HepG2 (cell line): ENCODE measurements around the gene PRM2. TPM values are rescaled to one million over a fixed set of nuclear protein-coding genes. Genes with fewer than 3 reads are reported as not detected.

Experiments used
- AHR ChIP-seq: IDR thresholded peaks from 2 replicates; pipeline ENCODE4 v1.6.1; 2018; ENCODE audit warnings: missing genetic modification reagents, missing compliant biosample characterization
- CENPX ChIP-seq: sonication (generic); formaldehyde crosslinking; IDR thresholded peaks from 2 replicates; pipeline ENCODE4 v1.9.0; 2021; ENCODE audit warnings: mild to moderate bottlenecking, missing genetic modification reagents, moderate library complexity
- ESRRA ChIP-seq: sonication (generic); formaldehyde crosslinking; IDR thresholded peaks from 2 replicates; pipeline ENCODE4 v1.5.1; 2020; ENCODE audit warnings: mild to moderate bottlenecking, low read depth, missing genetic modification reagents
- GPN1 ChIP-seq: sonication (generic); formaldehyde crosslinking; IDR thresholded peaks from 2 replicates; pipeline ENCODE4 v1.5.1; 2020; ENCODE audit warnings: missing genetic modification reagents, borderline replicate concordance
- HDAC1 ChIP-seq: sonication (generic); formaldehyde crosslinking; IDR thresholded peaks from 2 replicates; pipeline ENCODE4 v1.5.1; 2020; ENCODE audit warnings: mild to moderate bottlenecking, missing genetic modification reagents
- HNRNPL ChIP-seq: fragments of 200-400 bp; formaldehyde crosslinking; IDR thresholded peaks from 2 replicates; pipeline ENCODE4 v1.6.1; 2017; ENCODE audit warnings: mild to moderate bottlenecking, low read depth, low read length
- MED1 ChIP-seq: sonication (generic); formaldehyde crosslinking; IDR thresholded peaks from 2 replicates; pipeline ENCODE4 v1.4.0; 2020; ENCODE audit warnings: missing genetic modification reagents
- NFRKB ChIP-seq: fragments of 450-650 bp; IDR thresholded peaks from 2 replicates; pipeline ENCODE4 v1.6.1; 2017
- NR1H2 ChIP-seq: sonication (generic); formaldehyde crosslinking; IDR thresholded peaks from 2 replicates; pipeline ENCODE4 v1.8.1; 2022; ENCODE audit warnings: low read depth, missing genetic modification reagents, borderline replicate concordance
- NR2F1 ChIP-seq, 2 experiments: fragments of 450-650 bp in 1 of 2; formaldehyde crosslinking in 1 of 2; IDR thresholded peaks; 2 replicates each; pipeline versions ENCODE4 v1.5.0 to v1.6.1; 2016 to 2020; ENCODE audit warnings: mild to moderate bottlenecking in 1 of 2, missing compliant biosample characterization in 1 of 2, missing genetic modification reagents in 1 of 2, moderate library complexity in 1 of 2
- PAF1 ChIP-seq: IDR thresholded peaks from 2 replicates; pipeline ENCODE4 v1.6.1; 2016; ENCODE audit warnings: missing genetic modification reagents, missing compliant biosample characterization
- PRMT3 ChIP-seq: sonication (generic); formaldehyde crosslinking; IDR thresholded peaks from 2 replicates; pipeline ENCODE4 v1.8.1; 2022; ENCODE audit warnings: low read depth, mild to moderate bottlenecking, moderate library complexity, missing genetic modification reagents, borderline replicate concordance
- PRPF4 ChIP-seq: fragments of 200-400 bp; formaldehyde crosslinking; IDR thresholded peaks from 2 replicates; pipeline ENCODE4 v1.6.1; 2016; ENCODE audit warnings: low read length, low read depth; ENCODE audit not compliant: poor library complexity, severe bottlenecking
- REPIN1 ChIP-seq: sonication (generic); formaldehyde crosslinking; IDR thresholded peaks from 2 replicates; pipeline ENCODE4 v1.8.0; 2022; ENCODE audit warnings: missing genetic modification reagents, low read depth, mild to moderate bottlenecking, borderline replicate concordance
- TBX3 ChIP-seq: fragments of 450-650 bp; IDR thresholded peaks from 2 replicates; pipeline ENCODE4 v1.6.1; 2017; ENCODE audit warnings: antibody characterized with exemption, mild to moderate bottlenecking, inconsistent platforms, borderline replicate concordance
- TCF7L2 ChIP-seq: IDR thresholded peaks from 2 replicates; pipeline ENCODE4 v1.6.1; 2011; ENCODE audit warnings: mild to moderate bottlenecking, low read depth, low read length, moderate library complexity
- ZNF143 ChIP-seq: sonication (generic); formaldehyde crosslinking; IDR thresholded peaks from 2 replicates; pipeline ENCODE4 v1.4.0; 2020; ENCODE audit warnings: missing genetic modification reagents
- ZNF235 ChIP-seq: sonication (generic); formaldehyde crosslinking; IDR thresholded peaks from 2 replicates; pipeline ENCODE4 v1.8.1; 2023; ENCODE audit warnings: mild to moderate bottlenecking, missing genetic modification reagents, borderline replicate concordance
- ZNF263 ChIP-seq: sonication (generic); formaldehyde crosslinking; IDR thresholded peaks from 2 replicates; pipeline ENCODE4 v1.4.0; 2020; ENCODE audit warnings: missing genetic modification reagents
- ZNF337 ChIP-seq: sonication (generic); formaldehyde crosslinking; IDR thresholded peaks from 2 replicates; pipeline ENCODE4 v1.5.1; 2020; ENCODE audit warnings: missing genetic modification reagents, low read depth, mild to moderate bottlenecking, borderline replicate concordance
- ZNF354B ChIP-seq: sonication (generic); formaldehyde crosslinking; IDR thresholded peaks from 2 replicates; pipeline ENCODE4 v1.8.0; 2022; ENCODE audit warnings: mild to moderate bottlenecking, missing genetic modification reagents
- ZNF432 ChIP-seq: sonication (generic); formaldehyde crosslinking; IDR thresholded peaks from 2 replicates; pipeline ENCODE4 v1.5.0; 2020; ENCODE audit warnings: missing genetic modification reagents, mild to moderate bottlenecking, borderline replicate concordance
- ZNF530 ChIP-seq: sonication (generic); formaldehyde crosslinking; IDR thresholded peaks from 2 replicates; pipeline ENCODE4 v1.5.0; 2020; ENCODE audit warnings: low read depth, mild to moderate bottlenecking, missing genetic modification reagents
- ZNF570 ChIP-seq: sonication (generic); formaldehyde crosslinking; IDR thresholded peaks from 2 replicates; pipeline ENCODE4 v1.4.0; 2020; ENCODE audit warnings: mild to moderate bottlenecking, missing genetic modification reagents, borderline replicate concordance
- ZNF619 ChIP-seq: sonication (generic); formaldehyde crosslinking; IDR thresholded peaks from 2 replicates; pipeline ENCODE4 v1.4.0; 2020; ENCODE audit warnings: mild to moderate bottlenecking, missing genetic modification reagents
- ZNF678 ChIP-seq: sonication (generic); formaldehyde crosslinking; IDR thresholded peaks from 2 replicates; pipeline ENCODE4 v1.4.0; 2020; ENCODE audit warnings: mild to moderate bottlenecking, missing genetic modification reagents
- polyA plus RNA-seq, 8 experiments: library from polyadenylated mRNA; depleted of rRNA in 3 of 8; stranded (reverse) in 7 of 8; unstranded in 1 of 8; fragments of >200 nt; fragmentation: Illumina TruSeq in 4 of 8; extraction: Trizol in 4 of 8; gene quantifications; 2 replicates each; pipeline versions ENCODE4 v1.2.1 to v1.2.3, GENCODE V29; 2011 to 2016; ENCODE audit warnings: low read depth in 4 of 8, missing spikeins in 1 of 8, mixed read lengths in 1 of 8; ENCODE audit not compliant: insufficient read depth in 1 of 8
- total RNA-seq, 5 experiments: library from RNA; depleted of rRNA; stranded (reverse); fragments of >200 nt; fragmentation: Illumina TruSeq; extraction: Trizol; gene quantifications; 2 replicates each; pipeline ENCODE4 v1.2.3, GENCODE V29; 2016; ENCODE audit warnings: low read depth in 1 of 5
- TF ChIP-seq, protein P1 (sequence below): sonication (generic); formaldehyde crosslinking; IDR thresholded peaks from 2 replicates; pipeline ENCODE4 v1.5.0; 2020; ENCODE audit warnings: mild to moderate bottlenecking, missing genetic modification reagents, borderline replicate concordance
- TF ChIP-seq, protein P2 (sequence below): IDR thresholded peaks from 2 replicates; pipeline ENCODE4 v1.6.1; 2018; ENCODE audit warnings: missing genetic modification reagents, mild to moderate bottlenecking, missing compliant biosample characterization

The PRM2 gene
- total and polyA plus RNA-seq, 2 of the 13 experiments (the other 11 are each of a cell fraction or from before 2014, with no cell fraction given) = 0.54 TPM; not detected in 1

DNA sequence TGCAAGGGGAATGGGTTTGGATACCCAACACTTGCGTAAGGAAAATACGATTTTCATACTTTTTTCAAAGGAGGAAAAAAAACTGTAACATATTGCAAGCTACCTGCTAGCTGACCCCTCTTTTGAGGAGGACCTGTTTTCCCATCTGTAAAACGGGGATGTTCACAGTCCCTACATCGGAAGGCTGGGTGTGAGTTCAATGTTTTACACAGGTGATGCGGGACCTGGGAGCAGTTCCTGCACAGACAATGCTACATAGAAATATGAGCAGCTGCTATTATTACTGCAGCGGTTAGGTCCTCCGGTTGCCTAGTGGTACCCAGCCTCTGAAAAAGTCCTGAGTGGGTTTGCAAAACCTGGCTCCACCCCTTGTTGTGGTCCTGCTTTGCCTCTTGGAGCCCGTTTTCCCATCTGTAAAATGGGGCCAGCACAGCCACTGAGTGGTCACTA lies 23.8 kb downstream of the PRM2 start (continued):
- TF ChIP-seq TBX3 (no peak), HNRNPL (no peak), ZNF432 (no peak), PRPF4 (no peak), NR2F1 (CRISPR knock-in tag; IDR thresholded peaks at IDR 0.05) (no peak), ZNF263 (CRISPR knock-in tag) (no peak), ZNF678 (no peak), ZNF570 (CRISPR knock-in tag) (no peak), PAF1 (CRISPR knock-in tag) (no peak), ESRRA (CRISPR knock-in tag) (no peak), ZNF530 (CRISPR knock-in tag) (no peak), HDAC1 (peak; percentile 34; the same call in 1 of the 2 replicates), REPIN1 (no peak), CENPX (CRISPR knock-in tag) (no peak), TCF7L2 (no peak), ZNF235 (CRISPR knock-in tag) (no peak), NR1H2 (CRISPR knock-in tag) (no peak), NFRKB (no peak), PRMT3 (CRISPR knock-in tag) (no peak), ZNF337 (CRISPR knock-in tag) (no peak), ZNF619 (CRISPR knock-in tag) (no peak), ZNF143 (CRISPR knock-in tag) (0 out of 2 replicates have a peak, but pooled peaks have one; percentile 8), AHR (no peak), ZNF354B (CRISPR knock-in tag) (0 out of 2 replicates have a peak, but pooled peaks have one; percentile 60), GPN1 (CRISPR knock-in tag) (no peak), MED1 (CRISPR knock-in tag) (no peak)
- TF ChIP-seq, protein P1, sequence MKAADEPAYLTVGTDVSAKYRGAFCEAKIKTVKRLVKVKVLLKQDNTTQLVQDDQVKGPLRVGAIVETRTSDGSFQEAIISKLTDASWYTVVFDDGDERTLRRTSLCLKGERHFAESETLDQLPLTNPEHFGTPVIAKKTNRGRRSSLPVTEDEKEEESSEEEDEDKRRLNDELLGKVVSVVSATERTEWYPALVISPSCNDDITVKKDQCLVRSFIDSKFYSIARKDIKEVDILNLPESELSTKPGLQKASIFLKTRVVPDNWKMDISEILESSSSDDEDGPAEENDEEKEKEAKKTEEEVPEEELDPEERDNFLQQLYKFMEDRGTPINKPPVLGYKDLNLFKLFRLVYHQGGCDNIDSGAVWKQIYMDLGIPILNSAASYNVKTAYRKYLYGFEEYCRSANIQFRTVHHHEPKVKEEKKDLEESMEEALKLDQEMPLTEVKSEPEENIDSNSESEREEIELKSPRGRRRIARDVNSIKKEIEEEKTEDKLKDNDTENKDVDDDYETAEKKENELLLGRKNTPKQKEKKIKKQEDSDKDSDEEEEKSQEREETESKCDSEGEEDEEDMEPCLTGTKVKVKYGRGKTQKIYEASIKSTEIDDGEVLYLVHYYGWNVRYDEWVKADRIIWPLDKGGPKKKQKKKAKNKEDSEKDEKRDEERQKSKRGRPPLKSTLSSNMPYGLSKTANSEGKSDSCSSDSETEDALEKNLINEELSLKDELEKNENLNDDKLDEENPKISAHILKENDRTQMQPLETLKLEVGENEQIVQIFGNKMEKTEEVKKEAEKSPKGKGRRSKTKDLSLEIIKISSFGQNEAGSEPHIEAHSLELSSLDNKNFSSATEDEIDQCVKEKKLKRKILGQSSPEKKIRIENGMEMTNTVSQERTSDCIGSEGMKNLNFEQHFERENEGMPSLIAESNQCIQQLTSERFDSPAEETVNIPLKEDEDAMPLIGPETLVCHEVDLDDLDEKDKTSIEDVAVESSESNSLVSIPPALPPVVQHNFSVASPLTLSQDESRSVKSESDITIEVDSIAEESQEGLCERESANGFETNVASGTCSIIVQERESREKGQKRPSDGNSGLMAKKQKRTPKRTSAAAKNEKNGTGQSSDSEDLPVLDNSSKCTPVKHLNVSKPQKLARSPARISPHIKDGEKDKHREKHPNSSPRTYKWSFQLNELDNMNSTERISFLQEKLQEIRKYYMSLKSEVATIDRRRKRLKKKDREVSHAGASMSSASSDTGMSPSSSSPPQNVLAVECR (CRISPR knock-in tag) = no peak; the same call in 1 of the 2 replicates
- TF ChIP-seq, protein P2, sequence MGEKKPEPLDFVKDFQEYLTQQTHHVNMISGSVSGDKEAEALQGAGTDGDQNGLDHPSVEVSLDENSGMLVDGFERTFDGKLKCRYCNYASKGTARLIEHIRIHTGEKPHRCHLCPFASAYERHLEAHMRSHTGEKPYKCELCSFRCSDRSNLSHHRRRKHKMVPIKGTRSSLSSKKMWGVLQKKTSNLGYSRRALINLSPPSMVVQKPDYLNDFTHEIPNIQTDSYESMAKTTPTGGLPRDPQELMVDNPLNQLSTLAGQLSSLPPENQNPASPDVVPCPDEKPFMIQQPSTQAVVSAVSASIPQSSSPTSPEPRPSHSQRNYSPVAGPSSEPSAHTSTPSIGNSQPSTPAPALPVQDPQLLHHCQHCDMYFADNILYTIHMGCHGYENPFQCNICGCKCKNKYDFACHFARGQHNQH (CRISPR knock-in tag) = no peak
